Astrocyte of the spinal cord (primary cell): ENCODE results near the gene PPP3CA.

Experiments used
- DNase-seq: peaks from one replicate; pipeline ENCODE4 v3.0.0; 2011; ENCODE audit warnings: low read depth, low spot score
- H3K4me3 ChIP-seq: 2 replicates; pipeline ENCODE4 v1.5.1; 2011; ENCODE audit warnings: low read depth, mild to moderate bottlenecking, low read length, moderate library complexity
- CTCF ChIP-seq: IDR thresholded peaks from 2 replicates; pipeline ENCODE4 v1.5.1; 2012; ENCODE audit warnings: low read depth, mild to moderate bottlenecking, low read length, inconsistent platforms
- in situ Hi-C: cut with HindIII; loops from 2 replicates; pipeline ENCODE4 v1.10.0; 2017; ENCODE audit warnings: low sequenced_read_pairs

PPP3CA gene

DNA sequence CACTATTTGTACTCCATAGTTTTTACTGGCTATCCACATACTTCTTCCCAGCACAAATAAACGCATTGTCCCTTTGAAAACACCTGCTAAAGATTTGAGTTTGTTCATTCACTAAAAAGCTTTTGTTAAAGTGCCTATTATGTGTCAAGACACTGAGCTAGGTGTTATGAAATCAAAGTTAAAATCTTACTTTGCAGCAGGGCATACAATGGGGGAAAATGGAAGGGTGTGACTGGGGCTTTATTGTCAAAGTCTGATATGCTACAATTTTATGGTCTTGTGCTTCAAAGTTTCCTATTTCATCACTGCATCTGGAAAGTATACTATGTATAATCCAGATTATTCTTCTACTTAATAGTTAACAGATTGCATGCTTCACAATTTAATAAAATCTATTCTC lies 128.4 kb downstream of the PPP3CA start:
- no peak for DNase-seq
- no peak overlapping the region for H3K4me3 ChIP-seq
- in situ Hi-C loops, result no loop called here
- TF ChIP-seq CTCF, result no peak

GRCh38 chr4:101218346-101218745 lies 129.0 kb downstream of the PPP3CA start:
- no peak overlapping the region for H3K4me3 ChIP-seq
- TF ChIP-seq CTCF, result no peak
- DNase-seq, result no peak
- in situ Hi-C loops, result no loop called here

- no peak for TF ChIP-seq CTCF
- in situ Hi-C loops, result no loop called here
- H3K4me3 ChIP-seq, result no peak overlapping the region
- DNase-seq, result no peak
Observed at GRCh38 chr4:101217353-101218031, 129.8 kb downstream of the PPP3CA start.

DNA sequence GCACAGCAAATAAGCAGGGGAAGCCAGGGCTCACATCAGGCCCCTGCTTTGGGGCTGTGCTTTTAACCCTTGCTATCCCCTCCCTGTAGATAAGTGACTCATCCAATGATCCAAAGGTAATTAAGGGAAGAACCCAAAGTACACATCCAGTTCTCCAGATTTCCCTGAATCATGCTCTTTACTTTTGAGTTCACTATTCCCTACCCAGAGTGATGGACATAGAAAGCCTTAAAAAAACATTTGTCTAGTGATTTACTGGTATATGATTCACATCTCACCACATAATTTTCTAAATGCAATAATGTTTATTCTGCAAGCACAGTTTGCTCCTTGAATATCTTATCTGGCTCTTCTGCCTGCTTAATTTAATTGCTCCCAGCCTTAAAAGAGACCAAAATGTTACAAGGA lies 136.2 kb downstream of the PPP3CA start:
- in situ Hi-C loops, result no loop called here
- peak; percentile 67 for DNase-seq
- no peak for TF ChIP-seq CTCF
- no peak overlapping the region for H3K4me3 ChIP-seq

DNA sequence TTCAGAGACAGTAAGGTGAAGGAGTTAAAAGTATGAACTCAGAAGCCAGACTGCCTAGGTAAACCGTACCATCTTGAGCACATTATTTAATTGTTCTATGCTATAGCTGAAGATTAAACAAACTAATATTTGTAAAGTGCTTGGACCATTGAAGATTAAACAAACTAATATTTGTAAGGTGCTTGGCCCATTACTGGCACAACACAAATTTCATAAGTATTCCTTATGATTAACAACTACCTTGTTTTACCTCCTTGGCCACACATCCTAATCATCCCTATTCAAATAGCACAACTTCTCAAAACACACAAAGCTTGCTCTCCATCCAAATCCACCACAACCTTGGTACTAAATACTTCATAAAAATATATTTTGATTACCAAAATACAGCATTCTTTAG lies 137.0 kb downstream of the PPP3CA start:
- in situ Hi-C loops, result no loop called here
- TF ChIP-seq CTCF, result no peak
- H3K4me3 ChIP-seq, result no peak overlapping the region
- no peak for DNase-seq

DNA sequence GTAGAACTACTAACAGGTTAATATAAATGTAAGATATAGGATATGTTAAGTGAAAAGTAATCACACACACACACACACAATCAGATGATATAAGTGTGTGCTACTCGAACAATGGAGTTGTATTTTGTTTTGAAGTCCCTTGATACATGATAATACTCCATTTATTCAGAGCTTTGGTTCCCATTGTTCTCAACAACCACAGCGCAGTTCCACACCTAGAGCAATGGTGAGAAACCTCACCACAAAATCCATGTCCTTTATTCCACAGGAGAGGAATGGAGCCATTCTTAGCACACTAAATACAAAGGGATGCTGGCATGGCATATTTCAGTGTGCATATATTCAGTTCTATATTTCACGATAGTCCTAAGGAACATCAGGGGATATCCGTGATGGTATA lies 139.2 kb downstream of the PPP3CA start:
- no peak for DNase-seq
- no peak overlapping the region for H3K4me3 ChIP-seq
- no peak for TF ChIP-seq CTCF
- in situ Hi-C loops, result no loop called here
